NCI-H146 treated with DMSO at 0.1 percent for 48 hours (cell line): ENCODE data around the gene LRRC49.
"Not testable (repeated sequence)": the region's sequence is repeated elsewhere in the genome, so short reads cannot be mapped to it uniquely, and the experiment has no call there.

ENCODE experiments used
- DNase-seq: peaks from one replicate; lab custom pipeline; 2025; ENCODE audit not compliant: unreplicated experiment; lab: John Stamatoyannopoulos, UW

Gene LRRC49

DNA sequence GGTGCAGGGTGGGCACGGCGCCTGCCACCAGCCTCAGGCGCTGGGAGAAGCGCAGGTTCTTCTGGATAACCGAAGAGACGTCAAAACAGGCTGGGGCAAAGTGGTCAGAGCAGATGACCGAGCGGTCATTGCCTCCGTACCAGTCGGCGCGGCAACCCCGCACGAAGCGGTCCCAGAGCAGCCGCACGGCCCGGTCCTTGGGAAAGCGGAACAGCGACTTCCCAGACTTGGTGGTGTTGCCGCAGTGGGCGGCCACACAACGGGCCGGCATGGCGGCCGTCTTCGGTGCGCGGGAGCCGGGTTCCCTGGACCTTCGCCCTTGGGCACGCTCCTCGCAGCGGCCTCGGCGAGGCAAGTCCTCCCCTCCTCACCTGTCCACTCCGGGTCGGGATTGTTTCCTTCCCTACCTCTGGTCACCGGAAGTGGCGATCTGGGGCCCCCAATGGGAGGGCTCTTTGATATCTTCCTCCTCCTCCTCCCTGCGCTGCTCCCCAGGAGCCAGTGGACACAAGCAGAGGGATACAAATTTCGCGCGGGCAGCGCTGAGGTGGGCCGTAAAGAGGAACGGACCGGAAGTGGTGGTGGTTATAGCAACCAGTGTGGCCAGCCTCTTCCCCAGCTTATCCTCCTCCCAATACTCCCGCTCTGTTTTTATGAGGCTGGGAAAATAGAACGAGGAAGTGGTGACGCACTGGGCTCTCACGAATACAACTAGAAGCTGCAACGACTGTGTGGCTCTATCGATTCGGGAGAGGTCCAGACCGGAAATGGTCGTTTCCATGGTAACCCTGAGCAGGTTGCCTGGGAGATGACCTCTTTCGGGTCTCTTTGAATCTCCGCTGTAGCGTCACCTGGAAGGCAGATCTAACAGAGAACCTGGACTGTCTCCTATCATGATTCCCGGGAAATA is at the start of gene LRRC49, which contains the start of gene THAP10:
Gene LRRC49, plus strand, starts transcription at position 825 of the 910 bp plus-strand sequence. Its CDS starts 69 bp downstream, at position 894.
Gene THAP10, minus strand, starts transcription at position 432 of the 910 bp plus-strand sequence. Its CDS starts 161 bp downstream, at position 271.
- peak; percentile 85 for DNase-seq

GRCh38 chr15:70845602-70846360 is 46.8 kb upstream of the LRRC49 start:
- DNase-seq: no peak

- no peak for DNase-seq
These were observed 40.7 kb upstream of the LRRC49 start for GRCh38 chr15:70851889-70852288.

DNA sequence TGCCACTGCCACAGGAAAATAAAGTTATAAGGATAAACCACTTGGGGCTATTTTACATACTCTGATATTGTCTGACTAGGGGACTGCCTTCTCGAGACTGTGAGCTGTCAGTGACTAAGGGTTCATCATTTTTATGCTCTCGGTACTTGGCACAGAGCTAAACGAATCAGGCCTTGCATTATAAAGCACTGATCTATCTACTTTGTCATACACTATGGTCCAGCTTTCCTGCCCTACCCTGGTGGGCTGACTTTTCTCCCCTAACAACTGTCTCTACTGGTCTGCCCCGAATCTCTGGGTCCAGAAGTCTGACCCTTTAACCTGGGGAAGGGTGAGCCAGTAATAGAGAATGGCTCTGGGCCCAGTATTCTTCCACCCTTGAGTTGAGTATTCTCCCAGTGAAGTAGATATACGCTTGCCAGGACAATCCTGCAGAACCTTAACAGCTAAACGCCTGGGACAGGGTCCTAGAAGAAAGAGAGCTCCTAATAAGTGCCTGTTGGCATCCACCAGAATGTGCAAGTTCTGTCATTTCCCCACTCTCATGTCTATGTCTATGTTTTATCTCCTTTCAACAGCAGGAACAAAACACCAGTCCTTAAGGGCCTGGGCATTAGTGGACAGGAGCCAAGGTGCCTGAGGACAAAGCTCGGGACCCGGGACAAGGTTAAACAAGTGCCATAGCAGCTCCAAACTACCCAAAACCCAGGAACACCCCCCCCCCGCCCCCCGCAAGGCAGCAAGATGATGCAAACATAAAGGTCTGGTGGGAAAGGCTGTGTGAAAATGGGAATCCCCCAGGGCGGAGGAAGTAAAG is 39.9 kb upstream of the LRRC49 start:
- no peak for DNase-seq

DNA sequence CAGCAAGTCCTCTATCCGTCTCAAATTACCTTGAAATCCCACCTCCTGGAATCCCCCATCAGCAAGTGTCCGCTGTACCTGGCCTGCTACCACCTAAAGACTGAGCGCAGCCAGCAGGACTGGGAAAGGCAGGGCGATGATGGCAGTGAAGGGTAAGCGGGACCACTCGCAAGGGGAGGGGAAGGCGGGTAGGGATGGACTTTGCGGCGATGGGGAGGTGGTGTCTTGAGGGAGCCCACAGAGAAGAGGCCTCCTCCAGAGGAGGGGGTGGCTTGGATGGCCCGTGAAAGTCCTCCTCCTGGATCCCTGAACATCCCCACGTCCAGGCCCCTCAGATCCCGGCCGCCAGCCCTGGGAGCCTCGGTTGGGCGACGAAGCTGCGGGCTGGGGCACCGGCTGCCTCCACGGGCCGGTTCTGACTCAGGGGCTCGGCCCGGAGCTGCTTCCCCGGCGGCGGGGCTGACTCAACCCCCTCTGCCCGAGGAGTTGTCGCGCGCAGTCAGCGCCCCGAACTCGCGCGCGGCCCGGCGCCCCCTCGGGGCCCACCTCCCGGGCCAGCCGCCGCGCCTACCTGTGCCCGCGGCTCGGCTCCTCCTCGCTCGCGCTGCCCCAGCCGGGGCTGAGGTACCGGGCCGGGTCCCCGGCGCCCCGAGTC is 39.2 kb upstream of the LRRC49 start:
- no peak for DNase-seq

GRCh38 chr15:70853973-70854665 is 38.5 kb upstream of the LRRC49 start, which contains the start of gene LARP6:
LARP6 (minus strand) TSS chr15:70854157; CDS start chr15:70854088, 69 bp downstream.
- DNase-seq: no peak

DNA sequence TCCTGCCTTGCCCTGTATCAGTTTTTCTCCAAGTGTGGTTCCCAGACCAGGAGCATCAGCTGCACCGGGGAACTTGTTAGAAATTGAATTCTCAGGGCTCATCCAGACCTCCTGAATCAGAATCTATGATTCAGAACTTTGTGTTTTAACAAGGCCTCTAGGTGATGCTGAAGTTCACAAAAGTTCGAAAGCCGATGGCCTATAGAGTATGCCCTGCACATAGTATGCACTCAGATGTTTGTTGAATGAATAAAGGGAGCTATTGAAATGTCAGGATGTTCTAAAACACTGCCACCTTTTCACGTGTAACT is 38.0 kb upstream of the LRRC49 start:
- DNase-seq: no peak

DNA sequence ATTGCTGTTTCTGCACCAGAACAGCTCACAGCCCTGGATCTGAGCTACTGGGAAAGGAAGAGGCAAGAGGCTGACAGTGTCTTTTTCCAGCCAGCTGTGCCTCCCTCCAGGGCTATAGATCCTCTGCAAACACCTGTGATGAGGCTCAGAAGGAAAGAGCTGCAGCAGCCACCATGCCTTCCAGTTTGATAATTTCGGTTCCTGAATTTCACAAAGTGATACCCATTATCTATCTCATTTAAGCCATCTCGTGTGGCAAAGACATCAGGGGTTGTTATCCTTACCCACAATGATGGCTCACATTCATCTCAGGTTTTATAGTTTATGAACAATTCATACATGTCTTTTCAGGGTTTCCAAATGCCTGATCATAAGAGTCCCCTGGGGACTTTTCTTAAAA is 36.9 kb upstream of the LRRC49 start:
- no peak for DNase-seq

DNA sequence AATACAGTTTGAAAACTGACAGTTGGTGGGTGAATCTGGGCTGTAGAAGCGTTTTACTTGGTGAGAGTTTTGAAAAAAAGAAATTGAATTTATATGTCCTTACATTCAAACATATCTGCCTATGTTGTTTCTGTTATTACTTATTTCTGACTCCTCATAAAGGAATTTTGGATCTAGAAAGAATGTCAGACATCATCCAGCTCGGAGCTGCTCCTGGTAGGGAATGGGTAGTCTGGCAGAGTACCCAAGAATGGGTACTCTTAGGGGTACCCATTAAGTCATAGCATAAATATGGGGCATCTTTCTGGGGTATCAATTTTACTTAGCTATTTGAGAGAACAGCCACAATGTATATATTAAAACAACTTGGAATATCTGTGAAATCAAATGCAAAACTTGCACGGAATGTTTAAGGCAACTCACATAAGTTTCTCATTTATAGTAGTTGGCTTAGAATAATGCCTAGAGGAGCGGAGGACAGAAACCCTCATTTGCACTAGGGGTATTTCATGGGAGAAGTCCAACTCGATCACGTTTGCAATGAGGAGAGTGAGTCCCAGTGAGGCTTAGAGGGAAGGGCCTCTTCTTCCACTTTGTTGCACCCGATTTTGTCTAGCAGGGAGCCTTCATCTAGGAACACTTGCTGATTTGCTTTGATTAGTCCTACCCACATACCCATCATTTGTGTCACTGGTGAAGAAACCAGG is 36.3 kb upstream of the LRRC49 start:
- DNase-seq: no peak

GRCh38 chr15:70856884-70857561 is 35.6 kb upstream of the LRRC49 start:
- no peak for DNase-seq

DNA sequence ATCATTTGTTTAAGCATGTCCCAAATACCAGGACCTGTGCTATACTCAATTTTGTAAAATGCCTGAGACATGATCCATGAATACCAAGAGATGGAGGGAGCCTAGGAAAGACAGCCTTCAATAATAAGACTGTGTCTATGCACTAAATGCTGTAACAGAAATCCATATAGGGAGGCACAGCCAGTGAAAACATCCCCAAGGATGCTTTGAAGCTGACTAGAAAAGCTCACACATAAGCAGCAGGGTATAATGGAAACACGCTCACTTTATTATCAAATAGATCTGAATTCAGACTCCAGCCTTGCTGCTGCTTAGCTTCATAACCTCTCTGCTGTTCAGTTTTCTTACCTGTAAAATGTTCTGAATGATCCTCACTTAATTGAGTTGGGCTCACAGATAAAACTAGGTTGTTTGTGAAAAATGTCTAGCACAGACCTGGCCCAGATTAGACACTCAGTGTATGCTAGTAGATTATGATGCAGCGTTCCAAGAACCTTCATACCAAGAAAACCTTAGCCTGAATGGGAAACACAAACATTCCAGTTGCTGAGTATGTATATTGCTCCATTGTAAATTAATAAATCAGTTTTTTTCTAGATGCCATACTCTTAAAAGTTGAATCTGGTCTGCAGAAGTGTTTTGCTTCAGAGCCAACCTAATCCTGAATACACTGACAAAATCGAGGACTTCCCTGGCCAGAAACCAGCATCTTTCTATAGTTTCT is 34.9 kb upstream of the LRRC49 start:
- no peak for DNase-seq

GRCh38 chr15:70858614-70859321 is 33.9 kb upstream of the LRRC49 start:
- DNase-seq: not testable (repeated sequence)

DNA sequence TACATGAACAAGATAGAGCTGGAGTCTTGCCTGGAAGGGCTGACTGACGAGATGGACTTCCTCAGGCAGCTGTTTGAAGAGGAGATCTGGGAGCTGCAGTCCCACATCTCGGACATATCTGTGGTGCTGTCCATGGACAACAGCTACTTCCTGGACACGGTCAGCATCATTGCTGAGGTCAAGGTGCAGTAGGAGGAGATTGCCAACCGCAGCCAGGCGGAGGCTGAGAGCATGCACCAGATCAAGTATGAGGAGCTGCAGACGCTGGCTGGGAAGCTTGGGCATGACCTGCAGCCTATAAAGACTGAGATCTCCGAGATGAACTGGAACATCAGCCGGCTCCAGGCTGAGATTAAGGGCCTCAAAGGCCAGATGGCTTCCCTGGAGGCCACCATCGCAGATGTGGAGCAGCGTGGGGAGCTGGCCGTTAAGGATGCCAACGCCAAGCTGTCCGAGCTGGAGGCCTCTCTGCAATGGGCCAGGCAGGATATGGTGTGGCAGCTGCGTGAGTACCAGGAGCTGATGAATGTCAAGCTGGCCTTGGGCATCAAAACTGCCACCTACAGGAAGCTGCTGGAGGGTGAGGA is 33.2 kb upstream of the LRRC49 start:
- DNase-seq: no peak

- DNase-seq: no peak
These were observed 32.6 kb upstream of the LRRC49 start for GRCh38 chr15:70859998-70860397.

DNA sequence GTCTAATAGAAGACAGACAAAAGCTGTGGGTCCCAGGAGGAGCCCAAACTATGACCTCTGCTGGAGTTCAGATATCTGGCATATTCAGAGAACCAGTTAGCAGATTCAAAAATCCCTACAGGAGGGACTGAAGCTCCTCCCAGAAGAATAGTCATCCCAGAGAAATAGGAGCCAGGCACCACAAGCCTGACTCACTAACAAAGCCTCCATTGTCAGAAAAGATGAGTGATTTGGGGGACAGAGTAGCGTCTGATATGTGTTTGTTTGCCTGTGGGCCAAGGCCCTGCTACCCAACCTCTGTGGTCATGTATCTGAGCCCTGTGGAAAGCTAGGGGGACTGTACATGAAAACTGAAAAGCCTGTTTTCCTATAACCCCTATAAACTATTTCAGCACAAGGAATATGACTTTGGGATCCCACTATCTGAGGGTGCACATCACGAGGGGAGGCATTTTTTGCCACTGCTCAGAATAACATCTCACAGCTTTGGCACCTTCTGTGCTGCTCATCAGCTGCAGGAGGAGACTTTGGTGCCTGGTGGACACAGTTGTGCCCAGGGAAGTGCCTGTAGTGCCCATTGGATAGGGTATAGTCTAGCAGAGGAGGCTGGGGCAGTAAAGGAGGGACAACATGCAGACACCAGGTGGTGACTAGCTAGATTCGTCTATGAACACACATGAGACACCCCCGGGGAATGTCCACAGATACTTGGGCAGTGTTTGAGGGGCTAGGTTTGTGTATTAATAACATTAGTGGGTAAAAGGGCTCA is 29.0 kb upstream of the LRRC49 start:
- no peak for DNase-seq

DNA sequence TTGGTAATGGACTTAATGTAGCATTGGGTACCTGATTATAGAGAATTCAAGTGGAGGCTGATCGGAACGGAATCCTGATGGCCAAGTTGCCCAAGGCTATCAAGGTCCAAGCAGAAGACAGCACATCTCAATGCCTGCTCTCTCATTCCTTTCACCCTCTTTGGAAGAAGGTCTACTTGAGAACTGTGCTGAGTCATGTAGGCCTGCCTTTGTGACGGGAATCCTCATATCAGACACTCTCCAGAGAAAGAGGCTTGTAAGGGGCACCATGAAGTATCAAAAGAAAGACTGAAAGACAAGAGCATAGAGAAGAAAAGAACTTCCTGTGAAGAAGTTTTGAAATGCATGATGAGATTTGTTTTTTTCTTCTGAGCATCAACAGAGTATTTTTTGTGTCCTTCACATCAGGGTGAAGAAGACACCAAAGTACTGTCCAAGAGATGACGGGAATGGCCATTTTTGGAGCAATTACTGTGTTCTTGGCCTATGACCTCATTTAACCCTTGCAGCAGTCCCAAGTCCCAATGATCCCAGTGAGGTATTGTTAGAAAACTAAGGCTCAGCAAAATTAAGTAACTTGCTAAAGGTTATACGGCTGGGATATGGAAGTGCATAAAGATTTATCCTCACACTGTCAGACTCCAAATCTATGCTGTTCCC is 25.5 kb upstream of the LRRC49 start:
- no peak for DNase-seq
